Ovary (tissue), 3 donors: ENCODE data around the gene FOXN1.

ENCODE experiments used
- CTCF ChIP-seq, 3 donors: fragments of 450-650 bp in 2 of 3; fragments of 200-600 bp in 1 of 3; IDR thresholded peaks; one replicate each; pipeline versions ENCODE4 v1.5.1 to v1.8.0; 2016 to 2022; ENCODE audit warnings: antibody characterized with exemption in 3 of 3, mild to moderate bottlenecking in 1 of 3
- POLR2A ChIP-seq: fragments of 450-650 bp; IDR thresholded peaks from one replicate; pipeline ENCODE4 v1.6.1; 2017; ENCODE audit warnings: antibody characterized with exemption, mild to moderate bottlenecking, moderate library complexity
- donor health status: DM: no; HTN: no; CAD: no.

GRCh38 chr17:28553000-28553505 lies 46.9 kb downstream of the FOXN1 start:
- TF ChIP-seq POLR2A (no peak), CTCF (IDR thresholded peaks at IDR 0.05) (no peak)
